ENCODE data around the gene ASB8.

The ASB8 gene

DNA sequence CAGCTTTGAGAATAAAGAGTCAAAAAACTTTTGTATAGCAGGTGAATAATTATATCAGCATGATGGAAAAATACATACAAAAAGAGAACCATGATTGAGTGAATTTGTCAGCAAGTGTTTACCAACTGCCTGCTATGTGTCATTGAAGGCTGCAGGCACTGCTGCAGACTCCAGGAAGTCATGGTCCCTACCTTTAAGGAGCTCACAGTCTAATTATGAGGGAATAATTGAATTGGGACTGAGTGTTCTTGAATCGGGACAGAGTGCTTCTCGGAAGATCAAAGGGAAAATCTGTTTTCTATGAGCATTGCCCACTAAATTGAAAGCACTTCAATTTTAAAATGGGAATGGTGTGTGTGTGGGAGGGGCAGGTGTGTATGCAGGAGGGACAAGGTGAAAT is 36.3 kb upstream of the ASB8 start:
- peaks cover 22% of the 10 kb centered on the region for H3K27me3 ChIP-seq (ENCODE audit: control insufficient read depth, insufficient read depth, low read length)
- H3K9me3 ChIP-seq (ENCODE audit: control insufficient read depth, low read depth, low read length) = no peaks in the 10 kb centered on the region
- H3K27ac ChIP-seq (ENCODE audit: low read length) = no peak overlapping the region
- H3K36me3 ChIP-seq (ENCODE audit: control insufficient read depth, low read depth, low read length) = no peaks in the 10 kb centered on the region
- peaks cover 3% of the 10 kb centered on the region for H3K4me1 ChIP-seq (ENCODE audit: control insufficient read depth, low read depth, low read length)
- no peak overlapping the region for H3K4me3 ChIP-seq (ENCODE audit: low read length)
- no peak overlapping the region for H3K9ac ChIP-seq (ENCODE audit: low read length)

DNA sequence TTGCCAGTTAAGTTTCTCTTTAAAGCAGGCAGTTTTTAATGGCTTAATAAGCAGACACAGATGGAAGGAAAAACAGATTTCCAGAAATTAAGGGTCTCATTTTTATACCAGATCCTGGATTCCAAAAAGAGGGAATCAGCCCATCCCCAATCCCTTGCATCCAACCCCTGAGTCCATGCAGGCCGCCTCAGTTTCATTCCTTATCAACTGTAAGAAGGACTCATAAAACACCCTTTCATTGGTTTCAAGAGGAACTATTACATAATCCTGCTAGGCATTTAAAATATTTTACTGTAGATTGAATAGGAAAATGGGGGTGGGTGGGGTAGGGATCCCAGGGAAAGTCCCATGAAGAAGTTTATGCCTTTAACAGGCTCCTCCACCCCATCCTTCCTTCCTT is 35.5 kb upstream of the ASB8 start:
- H3K27me3 ChIP-seq (ENCODE audit: control insufficient read depth, insufficient read depth, low read length) = peaks cover 22% of the 10 kb centered on the region
- H3K27ac ChIP-seq (ENCODE audit: low read length) = no peak overlapping the region
- H3K9ac ChIP-seq (ENCODE audit: low read length) = no peak overlapping the region
- peaks cover 3% of the 10 kb centered on the region for H3K4me1 ChIP-seq (ENCODE audit: control insufficient read depth, low read depth, low read length)
- no peaks in the 10 kb centered on the region for H3K36me3 ChIP-seq (ENCODE audit: control insufficient read depth, low read depth, low read length)
- H3K4me3 ChIP-seq (ENCODE audit: low read length) = no peak overlapping the region
- no peaks in the 10 kb centered on the region for H3K9me3 ChIP-seq (ENCODE audit: control insufficient read depth, low read depth, low read length)

DNA sequence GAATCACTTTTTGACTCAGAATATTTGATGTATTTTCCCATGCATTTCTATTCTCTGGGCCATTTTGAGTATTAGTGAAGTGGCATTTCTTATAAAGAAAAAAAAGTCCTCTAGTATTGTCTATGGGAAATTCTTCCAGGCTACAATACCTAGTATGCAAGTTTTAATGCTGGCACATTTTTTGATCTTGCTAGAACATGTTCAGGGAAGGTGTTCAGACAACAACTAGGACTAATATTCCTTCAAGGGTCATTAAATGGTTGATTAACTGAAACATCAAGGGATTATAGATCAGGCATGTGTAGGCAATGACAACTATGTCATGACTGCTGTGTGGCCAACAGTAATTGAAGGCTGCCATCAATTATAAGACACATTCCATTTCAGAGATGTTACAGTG is 33.8 kb upstream of the ASB8 start:
- H3K27me3 ChIP-seq (ENCODE audit: control insufficient read depth, insufficient read depth, low read length) = peaks cover 28% of the 10 kb centered on the region
- H3K4me3 ChIP-seq (ENCODE audit: low read length) = no peak overlapping the region
- H3K36me3 ChIP-seq (ENCODE audit: control insufficient read depth, low read depth, low read length) = no peaks in the 10 kb centered on the region
- peaks cover under 1% of the 10 kb centered on the region for H3K4me1 ChIP-seq (ENCODE audit: control insufficient read depth, low read depth, low read length)
- H3K9ac ChIP-seq (ENCODE audit: low read length) = no peak overlapping the region
- H3K9me3 ChIP-seq (ENCODE audit: control insufficient read depth, low read depth, low read length) = no peaks in the 10 kb centered on the region
- no peak overlapping the region for H3K27ac ChIP-seq (ENCODE audit: low read length)

DNA sequence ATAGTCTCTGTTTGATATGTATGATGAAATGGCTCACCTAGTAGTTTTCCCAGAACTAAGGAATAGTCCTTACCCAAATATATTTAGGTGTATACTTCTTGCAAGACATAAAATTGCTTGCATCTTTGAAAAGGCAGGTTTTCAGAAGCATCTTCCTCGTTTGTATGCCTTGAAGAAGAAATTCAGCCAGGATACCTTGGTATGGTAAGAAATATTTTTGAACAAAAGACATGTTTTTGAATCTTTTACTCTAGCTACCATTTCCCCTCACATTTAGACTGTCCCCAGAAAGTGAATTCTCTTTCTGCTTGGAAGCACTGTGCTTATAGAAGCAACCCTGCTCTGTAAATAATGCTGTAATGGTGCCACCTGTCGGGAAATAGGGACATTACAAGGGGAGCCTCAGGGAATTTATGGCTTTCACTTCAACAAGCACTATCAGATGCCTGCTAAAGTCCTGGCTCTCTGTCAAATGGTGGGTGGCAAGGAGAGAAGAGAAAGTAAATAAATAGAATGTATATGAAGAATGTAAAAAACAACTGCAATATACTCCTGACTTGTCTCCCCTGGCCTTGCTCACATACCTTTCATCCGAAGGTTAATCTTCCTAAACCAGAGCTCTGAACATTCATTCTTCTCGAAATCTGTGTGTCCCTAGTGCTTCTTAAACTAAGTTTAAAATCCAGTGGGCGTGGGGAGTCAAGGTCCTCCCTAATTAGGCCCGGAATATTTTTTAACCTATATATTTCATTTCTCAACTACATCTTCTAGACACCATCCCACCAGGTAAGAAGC is 32.2 kb upstream of the ASB8 start:
- H3K9ac ChIP-seq (ENCODE audit: low read length) = no peak overlapping the region
- H3K36me3 ChIP-seq (ENCODE audit: control insufficient read depth, low read depth, low read length) = no peaks in the 10 kb centered on the region
- no peak overlapping the region for H3K27ac ChIP-seq (ENCODE audit: low read length)
- H3K4me1 ChIP-seq (ENCODE audit: control insufficient read depth, low read depth, low read length) = peaks cover 10% of the 10 kb centered on the region
- H3K9me3 ChIP-seq (ENCODE audit: control insufficient read depth, low read depth, low read length) = no peaks in the 10 kb centered on the region
- H3K4me3 ChIP-seq (ENCODE audit: low read length) = no peak overlapping the region
- H3K27me3 ChIP-seq (ENCODE audit: control insufficient read depth, insufficient read depth, low read length) = peaks cover 34% of the 10 kb centered on the region

DNA sequence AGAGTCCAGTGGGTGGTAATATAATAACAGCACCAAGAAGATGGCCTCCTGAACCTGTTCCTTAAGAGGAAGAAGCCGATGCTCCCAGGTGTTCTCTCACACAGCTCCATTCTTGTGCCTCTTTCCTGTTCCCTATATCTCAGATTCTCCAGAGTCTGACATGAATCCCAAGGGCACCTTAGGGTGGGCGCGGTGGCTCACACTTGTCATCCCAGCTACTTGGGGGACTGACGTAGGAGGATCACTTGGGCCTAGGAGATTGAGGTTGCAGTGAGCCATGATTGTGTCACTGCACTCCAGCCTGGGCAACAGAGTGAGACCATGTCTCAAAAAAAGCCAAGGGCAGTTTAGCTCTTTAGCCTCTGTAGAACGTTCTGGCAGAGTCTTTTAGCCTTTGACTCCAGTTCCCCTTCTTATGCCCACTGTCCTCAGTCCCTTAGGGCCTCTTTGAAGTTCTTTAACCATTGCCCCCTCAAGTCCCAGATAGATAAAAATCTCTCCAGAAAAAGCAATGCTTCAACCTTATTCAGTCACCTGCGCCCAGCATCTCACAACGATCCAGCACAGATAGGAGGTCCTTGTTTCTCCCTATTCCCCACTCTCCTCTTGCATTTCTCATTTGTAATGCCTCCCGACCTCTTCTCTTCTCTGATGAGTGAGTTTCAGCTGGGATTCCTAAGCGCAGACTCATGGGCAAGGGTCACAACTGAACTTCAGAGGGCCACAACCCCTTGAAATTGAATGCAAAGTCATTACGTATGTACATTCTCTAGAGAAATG is 30.8 kb upstream of the ASB8 start:
- Histone ChIP-seq H3K9me3 (ENCODE audit: control insufficient read depth, low read depth, low read length) (no peaks in the 10 kb centered on the region), H3K27me3 (ENCODE audit: control insufficient read depth, insufficient read depth, low read length) (peaks cover 40% of the 10 kb centered on the region), H3K4me1 (ENCODE audit: control insufficient read depth, low read depth, low read length) (peaks cover 10% of the 10 kb centered on the region), H3K36me3 (ENCODE audit: control insufficient read depth, low read depth, low read length) (no peaks in the 10 kb centered on the region), H3K9ac (ENCODE audit: low read length) (no peak overlapping the region), H3K4me3 (ENCODE audit: low read length) (no peak overlapping the region), H3K27ac (ENCODE audit: low read length) (no peak overlapping the region)

DNA sequence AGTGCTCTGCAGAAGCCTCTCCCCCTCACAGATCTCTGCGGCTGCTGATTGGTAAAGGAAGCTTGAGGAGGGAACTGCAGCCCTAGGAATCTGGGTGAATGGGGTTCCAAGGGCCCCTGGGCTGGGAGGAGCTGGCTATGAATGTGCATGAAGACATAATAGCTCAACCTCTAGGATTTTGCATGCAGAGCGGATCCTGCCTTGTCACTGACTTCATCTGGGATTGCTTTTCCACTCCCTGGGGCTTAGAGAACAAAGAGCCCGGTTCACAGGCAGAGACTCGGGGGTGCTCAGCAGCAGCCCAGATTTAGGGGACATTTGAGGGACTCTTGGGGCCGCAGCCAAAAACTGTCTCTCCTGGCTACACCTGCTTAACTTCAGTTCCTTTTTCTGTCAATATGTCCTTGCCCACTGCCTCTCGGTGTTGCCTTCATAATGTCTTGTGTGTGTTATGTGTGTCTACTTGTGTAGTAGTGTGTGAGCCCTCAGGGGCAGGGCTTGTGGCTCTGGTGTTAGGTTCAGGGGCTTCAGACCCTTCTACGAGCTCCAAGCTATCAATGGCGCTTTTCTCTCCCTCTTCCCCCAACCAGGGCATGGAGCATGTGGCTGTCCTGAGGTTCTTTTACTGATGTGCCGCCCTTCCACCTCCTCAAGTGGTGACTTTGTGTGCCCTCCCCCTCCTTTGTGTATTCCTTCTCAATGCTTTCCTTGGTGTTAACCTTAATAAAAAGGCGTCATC is 28.0 kb upstream of the ASB8 start:
- Histone ChIP-seq H3K4me3 (ENCODE audit: low read length) (peak overlapping the region; percentile 73), H3K4me1 (ENCODE audit: control insufficient read depth, low read depth, low read length) (peaks cover 15% of the 10 kb centered on the region), H3K9me3 (ENCODE audit: control insufficient read depth, low read depth, low read length) (no peaks in the 10 kb centered on the region), H3K27ac (ENCODE audit: low read length) (no peak overlapping the region), H3K9ac (ENCODE audit: low read length) (no peak overlapping the region), H3K36me3 (ENCODE audit: control insufficient read depth, low read depth, low read length) (no peaks in the 10 kb centered on the region), H3K27me3 (ENCODE audit: control insufficient read depth, insufficient read depth, low read length) (peaks cover 60% of the 10 kb centered on the region)

DNA sequence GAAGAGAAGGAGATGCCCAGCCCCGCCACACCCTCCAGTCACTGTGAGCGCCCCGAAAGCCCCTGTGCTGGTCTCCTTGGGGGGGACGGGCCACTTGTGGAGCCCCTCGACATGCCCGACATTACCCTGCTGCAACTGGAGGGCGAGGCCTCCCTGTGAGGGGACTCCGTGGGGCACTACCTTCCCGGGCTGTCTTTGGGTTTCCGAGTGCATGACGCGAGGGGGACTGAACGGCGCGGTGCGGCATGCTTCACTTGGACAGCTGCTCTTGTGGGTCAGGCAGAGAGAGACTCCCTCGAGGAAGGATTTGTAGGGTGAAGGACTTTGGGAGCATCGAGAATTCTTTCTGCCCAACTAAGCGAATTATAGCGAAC is 27.2 kb upstream of the ASB8 start:
- Histone ChIP-seq H3K27me3 (ENCODE audit: control insufficient read depth, insufficient read depth, low read length) (peaks cover 60% of the 10 kb centered on the region), H3K4me1 (ENCODE audit: control insufficient read depth, low read depth, low read length) (peaks cover 15% of the 10 kb centered on the region), H3K4me3 (ENCODE audit: low read length) (peak overlapping the region; percentile 73), H3K9ac (ENCODE audit: low read length) (no peak overlapping the region), H3K27ac (ENCODE audit: low read length) (no peak overlapping the region), H3K36me3 (ENCODE audit: control insufficient read depth, low read depth, low read length) (no peaks in the 10 kb centered on the region), H3K9me3 (ENCODE audit: control insufficient read depth, low read depth, low read length) (no peaks in the 10 kb centered on the region)

DNA sequence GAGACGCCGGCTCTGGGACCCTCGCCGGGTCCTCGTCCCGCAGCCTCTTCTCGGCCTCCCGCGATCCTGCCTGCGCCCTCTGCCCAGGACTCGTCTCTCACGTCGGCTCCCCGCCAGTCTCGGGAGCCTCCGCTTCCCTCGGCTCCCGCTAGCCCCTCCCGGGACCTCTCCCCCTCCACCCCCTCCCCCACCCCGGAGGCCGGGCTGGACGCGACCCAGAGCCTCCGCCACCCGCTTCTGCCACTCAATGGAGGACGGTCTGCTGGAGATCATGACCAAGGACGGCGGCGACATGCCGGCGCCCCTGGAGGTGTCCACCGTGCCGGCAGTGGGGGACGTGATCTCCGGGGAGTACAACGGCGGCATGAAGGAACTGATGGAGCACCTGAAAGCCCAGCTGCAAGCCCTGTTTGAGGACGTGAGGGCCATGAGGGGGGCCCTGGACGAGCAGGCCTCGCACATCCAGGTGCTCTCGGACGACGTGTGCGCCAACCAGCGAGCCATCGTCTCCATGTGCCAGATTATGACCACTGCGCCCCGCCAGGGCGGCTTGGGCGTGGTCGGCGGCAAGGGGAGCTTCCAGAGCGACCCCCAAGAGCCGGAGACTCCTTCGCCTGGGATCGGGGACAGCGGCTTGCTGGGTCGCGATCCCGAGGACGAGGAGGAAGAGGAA is 26.7 kb upstream of the ASB8 start:
- Histone ChIP-seq H3K27me3 (ENCODE audit: control insufficient read depth, insufficient read depth, low read length) (peaks cover 64% of the 10 kb centered on the region), H3K36me3 (ENCODE audit: control insufficient read depth, low read depth, low read length) (no peaks in the 10 kb centered on the region), H3K27ac (ENCODE audit: low read length) (no peak overlapping the region), H3K9ac (ENCODE audit: low read length) (no peak overlapping the region), H3K4me1 (ENCODE audit: control insufficient read depth, low read depth, low read length) (peaks cover 15% of the 10 kb centered on the region), H3K9me3 (ENCODE audit: control insufficient read depth, low read depth, low read length) (no peaks in the 10 kb centered on the region), H3K4me3 (ENCODE audit: low read length) (peak overlapping the region; percentile 73)

DNA sequence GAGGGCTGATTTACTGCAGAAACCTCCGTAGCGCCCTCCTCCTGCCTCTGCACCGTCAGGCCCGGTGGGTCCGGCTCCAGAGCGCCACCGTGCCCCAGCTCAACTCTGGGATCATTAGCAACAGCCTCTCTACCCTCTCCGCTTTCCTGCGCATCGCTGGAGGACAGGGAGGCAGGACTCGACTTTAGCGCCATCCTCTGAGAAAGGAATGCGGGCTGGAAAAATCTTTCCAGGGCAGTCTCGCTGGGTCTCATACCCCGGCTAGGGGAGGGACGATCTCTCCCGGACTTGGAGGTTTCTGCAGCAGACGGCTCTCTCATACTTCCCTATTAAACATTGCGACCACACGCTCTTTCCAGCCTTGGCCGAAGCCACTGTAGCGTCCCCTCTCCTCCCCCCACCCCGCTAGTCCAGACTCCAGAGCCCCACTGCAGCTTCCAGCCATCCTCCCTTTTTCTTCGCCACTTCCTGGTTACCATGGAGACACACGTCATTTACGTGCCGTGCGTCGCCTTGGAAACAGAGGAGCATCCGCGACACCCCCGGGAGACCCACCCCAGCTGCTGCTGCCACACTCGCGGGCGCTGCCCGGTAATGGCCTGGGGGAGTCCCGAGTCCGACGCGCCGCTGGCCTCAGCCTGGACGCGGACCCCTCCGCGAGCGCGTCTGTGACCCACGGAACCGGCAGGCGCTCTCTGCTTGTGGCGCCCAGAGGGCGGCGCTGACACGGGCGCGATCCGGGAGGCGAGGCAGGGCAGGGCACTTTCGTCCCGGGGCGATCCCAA is 26.0 kb upstream of the ASB8 start, which contains the start of gene CCDC184:
Gene CCDC184 (plus strand): TSS at position 554 of the 785 bp plus-strand sequence. CDS start 479 bp downstream, outside the sequence.
- Histone ChIP-seq H3K27me3 (ENCODE audit: control insufficient read depth, insufficient read depth, low read length) (peaks cover 64% of the 10 kb centered on the region), H3K27ac (ENCODE audit: low read length) (no peak within 1 kb of the TSS), H3K9ac (ENCODE audit: low read length) (peak within 1 kb of the TSS; percentile 10)

DNA sequence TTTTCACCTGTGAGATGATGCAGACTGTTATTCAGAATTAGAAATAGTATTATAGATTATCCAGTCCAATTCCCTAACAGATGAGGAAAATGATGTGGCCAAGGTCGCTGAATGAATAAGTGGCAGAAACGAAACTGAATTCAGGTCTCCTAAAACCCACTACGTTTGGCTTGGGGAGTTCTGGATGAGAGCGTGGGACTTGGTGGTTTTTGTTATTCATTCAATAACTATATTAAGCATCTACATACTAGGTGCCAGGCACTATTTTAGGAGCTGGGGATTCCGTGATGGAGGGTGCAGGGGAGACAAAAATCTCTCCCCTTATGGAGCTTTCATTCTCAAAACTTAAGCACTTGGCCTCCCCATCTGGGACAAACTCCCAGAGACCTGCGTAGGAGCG is 25.3 kb upstream of the ASB8 start:
- Histone ChIP-seq H3K9me3 (ENCODE audit: control insufficient read depth, low read depth, low read length) (no peaks in the 10 kb centered on the region), H3K27me3 (ENCODE audit: control insufficient read depth, insufficient read depth, low read length) (peaks cover 64% of the 10 kb centered on the region), H3K4me1 (ENCODE audit: control insufficient read depth, low read depth, low read length) (peaks cover 15% of the 10 kb centered on the region), H3K27ac (ENCODE audit: low read length) (no peak overlapping the region), H3K36me3 (ENCODE audit: control insufficient read depth, low read depth, low read length) (no peaks in the 10 kb centered on the region), H3K9ac (ENCODE audit: low read length) (no peak overlapping the region), H3K4me3 (ENCODE audit: low read length) (peak overlapping the region; percentile 73)

More for the DNA sequence above, 26.0 kb upstream of the ASB8 start, which contains the start of gene CCDC184:
- Histone ChIP-seq H3K36me3 (ENCODE audit: control insufficient read depth, low read depth, low read length) (no peaks in the 10 kb centered on the region), H3K9me3 (ENCODE audit: control insufficient read depth, low read depth, low read length) (no peaks in the 10 kb centered on the region), H3K4me3 (ENCODE audit: low read length) (peak within 1 kb of the TSS; percentile 73), H3K4me1 (ENCODE audit: control insufficient read depth, low read depth, low read length) (peaks cover 15% of the 10 kb centered on the region)
